WTC11 (cell line): ENCODE data around the gene BMP6. TPM values are rescaled to one million over a fixed set of nuclear protein-coding genes. Genes with fewer than 3 reads are reported as not detected.

Experiments
- ATAC-seq: fragments of 200-7000 bp; cut with Tn5 transposase; 2 replicates; pipeline ENCODE4 v1.10.0; 2021; ENCODE audit warnings: mild to moderate bottlenecking, moderate library complexity
- CTCF ChIA-PET: fragments of 300-600 bp; sonication (Branson Sonifier 250); formaldehyde crosslinking; loops from one replicate; lab custom pipeline; 2021; ENCODE audit warnings: antibody characterized with exemption; lab: Charles Lee
- POLR2A ChIA-PET: fragments of 350-600 bp; sonication (Branson Sonifier 250); formaldehyde crosslinking; loops from one replicate; lab custom pipeline; 2021; ENCODE audit warnings: antibody characterized with exemption; lab: Charles Lee
- DNase-seq: peaks from one replicate; pipeline ENCODE4 v3.0.0; 2021; ENCODE audit warnings: low spot score
- H3K27ac Mint-ChIP-seq: 2 replicates; pipeline ENCODE4 v1.8.0; 2021; ENCODE audit warnings: mixed read lengths
- H3K27me3 Mint-ChIP-seq: 2 replicates; pipeline ENCODE4 v1.8.0; 2021; ENCODE audit warnings: low read depth, mild to moderate bottlenecking, moderate library complexity, mixed read lengths
- H3K36me3 Mint-ChIP-seq: 2 replicates; pipeline ENCODE4 v1.8.0; 2021; ENCODE audit warnings: mixed read lengths
- H3K4me1 Mint-ChIP-seq: 2 replicates; pipeline ENCODE4 v1.8.0; 2022; ENCODE audit warnings: mixed read lengths
- H3K4me3 Mint-ChIP-seq: 2 replicates; pipeline ENCODE4 v1.8.0; 2021; ENCODE audit warnings: mild to moderate bottlenecking, moderate library complexity, mixed read lengths
- H3K9me3 Mint-ChIP-seq: 2 replicates; pipeline ENCODE4 v1.8.0; 2021; ENCODE audit warnings: mixed read lengths
- CREM ChIP-seq: sonication (generic); formaldehyde crosslinking; IDR thresholded peaks from 2 replicates; pipeline ENCODE4 v1.8.1; 2022; ENCODE audit warnings: mild to moderate bottlenecking, missing genetic modification reagents, moderate library complexity
- ETV6 ChIP-seq: sonication (generic); formaldehyde crosslinking; IDR thresholded peaks from 2 replicates; pipeline ENCODE4 v1.8.1; 2022; ENCODE audit warnings: mild to moderate bottlenecking, missing genetic modification reagents
- NFE2L1 ChIP-seq: sonication (generic); formaldehyde crosslinking; IDR thresholded peaks from 2 replicates; pipeline ENCODE4 v1.8.1; 2023; ENCODE audit warnings: missing genetic modification reagents
- NFYB ChIP-seq: sonication (generic); formaldehyde crosslinking; conservative IDR thresholded peaks from 2 replicates; pipeline ENCODE4 v1.8.0; 2022; ENCODE audit warnings: low read depth, missing genetic modification reagents
- NR3C1 ChIP-seq: sonication (generic); formaldehyde crosslinking; conservative IDR thresholded peaks from 2 replicates; pipeline ENCODE4 v1.8.1; 2023; ENCODE audit warnings: low read depth, mild to moderate bottlenecking, missing genetic modification reagents
- OVOL2 ChIP-seq: fragments of 250-450 bp; sonication (Bioruptor Pico); IDR thresholded peaks from 2 replicates; pipeline ENCODE4 v1.9.0; 2021; ENCODE audit warnings: mild to moderate bottlenecking, borderline replicate concordance
- RORB ChIP-seq: fragments of 250-450 bp; sonication (Bioruptor Pico); IDR thresholded peaks from 2 replicates; pipeline ENCODE4 v1.9.0; 2021; ENCODE audit warnings: mild to moderate bottlenecking
- SMAD4 ChIP-seq: sonication (generic); formaldehyde crosslinking; IDR thresholded peaks from 2 replicates; pipeline ENCODE4 v1.8.0; 2022; ENCODE audit warnings: mild to moderate bottlenecking, missing genetic modification reagents
- ZNF121 ChIP-seq: sonication (generic); formaldehyde crosslinking; IDR thresholded peaks from 2 replicates; pipeline ENCODE4 v1.8.0; 2023; ENCODE audit warnings: missing genetic modification reagents
- total RNA-seq: library from RNA; stranded (reverse); gene quantifications from 3 replicates; pipeline ENCODE4 v1.2.3, GENCODE V29; 2021
- TF ChIP-seq, protein P1 (sequence below): sonication (generic); formaldehyde crosslinking; conservative IDR thresholded peaks from 2 replicates; pipeline ENCODE4 v1.8.1; 2022; ENCODE audit warnings: mild to moderate bottlenecking, missing genetic modification reagents
- TF ChIP-seq, protein P2 (sequence below): sonication (generic); formaldehyde crosslinking; conservative IDR thresholded peaks from 2 replicates; pipeline ENCODE4 v1.8.1; 2023; ENCODE audit warnings: mild to moderate bottlenecking, low read depth, missing genetic modification reagents, moderate library complexity
- TF ChIP-seq, protein P3 (sequence below): sonication (generic); formaldehyde crosslinking; IDR thresholded peaks from 2 replicates; pipeline ENCODE4 v1.8.1; 2022; ENCODE audit warnings: missing genetic modification reagents, borderline replicate concordance
- TF ChIP-seq, protein P4 (sequence below): fragments of 250-450 bp; sonication (Bioruptor Pico); IDR thresholded peaks from 2 replicates; pipeline ENCODE4 v2.1.2; 2022; ENCODE audit warnings: mild to moderate bottlenecking, moderate library complexity
- TF ChIP-seq, protein P5 (sequence below): sonication (generic); formaldehyde crosslinking; IDR thresholded peaks from 2 replicates; pipeline ENCODE4 v1.8.1; 2023; ENCODE audit warnings: mild to moderate bottlenecking, missing genetic modification reagents
- TF ChIP-seq, protein P6 (sequence below): sonication (generic); formaldehyde crosslinking; IDR thresholded peaks from 2 replicates; pipeline ENCODE4 v1.8.0; 2023; ENCODE audit warnings: mild to moderate bottlenecking, missing genetic modification reagents
- TF ChIP-seq, protein P7 (sequence below): fragments of 250-450 bp; sonication (Bioruptor Pico); IDR thresholded peaks from 2 replicates; pipeline ENCODE4 v1.9.0; 2021; ENCODE audit warnings: mild to moderate bottlenecking

BMP6 gene
- total RNA-seq, 1 experiment from 2014 or later: 1.0 TPM

DNA sequence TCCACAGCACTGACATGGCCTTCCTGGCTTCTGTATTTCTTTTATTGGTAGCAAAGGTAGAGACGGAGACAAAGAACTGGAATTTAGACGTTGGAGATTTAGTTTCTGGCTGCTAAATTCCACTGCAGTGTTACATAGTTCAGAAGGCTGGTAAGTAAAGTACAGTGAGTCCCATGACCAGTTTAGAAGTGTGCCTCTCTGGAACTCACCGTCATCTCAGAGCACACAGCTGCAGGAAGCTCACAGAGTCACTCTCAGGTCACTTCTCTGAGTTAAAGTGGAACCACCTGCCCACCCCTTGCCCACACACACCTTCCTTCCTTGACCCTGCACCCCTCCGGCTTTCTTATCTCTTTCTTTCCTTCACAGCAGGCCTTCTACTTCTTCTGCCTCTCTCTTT lies 19.6 kb upstream of the BMP6 start (continued):
- TF ChIP-seq, protein P1, sequence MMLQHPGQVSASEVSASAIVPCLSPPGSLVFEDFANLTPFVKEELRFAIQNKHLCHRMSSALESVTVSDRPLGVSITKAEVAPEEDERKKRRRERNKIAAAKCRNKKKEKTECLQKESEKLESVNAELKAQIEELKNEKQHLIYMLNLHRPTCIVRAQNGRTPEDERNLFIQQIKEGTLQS (CRISPR knock-in tag): no peak
- TF ChIP-seq, protein P2, sequence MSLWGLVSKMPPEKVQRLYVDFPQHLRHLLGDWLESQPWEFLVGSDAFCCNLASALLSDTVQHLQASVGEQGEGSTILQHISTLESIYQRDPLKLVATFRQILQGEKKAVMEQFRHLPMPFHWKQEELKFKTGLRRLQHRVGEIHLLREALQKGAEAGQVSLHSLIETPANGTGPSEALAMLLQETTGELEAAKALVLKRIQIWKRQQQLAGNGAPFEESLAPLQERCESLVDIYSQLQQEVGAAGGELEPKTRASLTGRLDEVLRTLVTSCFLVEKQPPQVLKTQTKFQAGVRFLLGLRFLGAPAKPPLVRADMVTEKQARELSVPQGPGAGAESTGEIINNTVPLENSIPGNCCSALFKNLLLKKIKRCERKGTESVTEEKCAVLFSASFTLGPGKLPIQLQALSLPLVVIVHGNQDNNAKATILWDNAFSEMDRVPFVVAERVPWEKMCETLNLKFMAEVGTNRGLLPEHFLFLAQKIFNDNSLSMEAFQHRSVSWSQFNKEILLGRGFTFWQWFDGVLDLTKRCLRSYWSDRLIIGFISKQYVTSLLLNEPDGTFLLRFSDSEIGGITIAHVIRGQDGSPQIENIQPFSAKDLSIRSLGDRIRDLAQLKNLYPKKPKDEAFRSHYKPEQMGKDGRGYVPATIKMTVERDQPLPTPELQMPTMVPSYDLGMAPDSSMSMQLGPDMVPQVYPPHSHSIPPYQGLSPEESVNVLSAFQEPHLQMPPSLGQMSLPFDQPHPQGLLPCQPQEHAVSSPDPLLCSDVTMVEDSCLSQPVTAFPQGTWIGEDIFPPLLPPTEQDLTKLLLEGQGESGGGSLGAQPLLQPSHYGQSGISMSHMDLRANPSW (CRISPR knock-in tag): no peak
- TF ChIP-seq, protein P3, sequence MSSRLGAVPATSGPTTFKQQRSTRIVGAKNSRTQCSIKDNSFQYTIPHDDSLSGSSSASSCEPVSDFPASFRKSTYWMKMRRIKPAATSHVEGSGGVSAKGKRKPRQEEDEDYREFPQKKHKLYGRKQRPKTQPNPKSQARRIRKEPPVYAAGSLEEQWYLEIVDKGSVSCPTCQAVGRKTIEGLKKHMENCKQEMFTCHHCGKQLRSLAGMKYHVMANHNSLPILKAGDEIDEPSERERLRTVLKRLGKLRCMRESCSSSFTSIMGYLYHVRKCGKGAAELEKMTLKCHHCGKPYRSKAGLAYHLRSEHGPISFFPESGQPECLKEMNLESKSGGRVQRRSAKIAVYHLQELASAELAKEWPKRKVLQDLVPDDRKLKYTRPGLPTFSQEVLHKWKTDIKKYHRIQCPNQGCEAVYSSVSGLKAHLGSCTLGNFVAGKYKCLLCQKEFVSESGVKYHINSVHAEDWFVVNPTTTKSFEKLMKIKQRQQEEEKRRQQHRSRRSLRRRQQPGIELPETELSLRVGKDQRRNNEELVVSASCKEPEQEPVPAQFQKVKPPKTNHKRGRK (CRISPR knock-in tag): no peak
- TF ChIP-seq, protein P4, sequence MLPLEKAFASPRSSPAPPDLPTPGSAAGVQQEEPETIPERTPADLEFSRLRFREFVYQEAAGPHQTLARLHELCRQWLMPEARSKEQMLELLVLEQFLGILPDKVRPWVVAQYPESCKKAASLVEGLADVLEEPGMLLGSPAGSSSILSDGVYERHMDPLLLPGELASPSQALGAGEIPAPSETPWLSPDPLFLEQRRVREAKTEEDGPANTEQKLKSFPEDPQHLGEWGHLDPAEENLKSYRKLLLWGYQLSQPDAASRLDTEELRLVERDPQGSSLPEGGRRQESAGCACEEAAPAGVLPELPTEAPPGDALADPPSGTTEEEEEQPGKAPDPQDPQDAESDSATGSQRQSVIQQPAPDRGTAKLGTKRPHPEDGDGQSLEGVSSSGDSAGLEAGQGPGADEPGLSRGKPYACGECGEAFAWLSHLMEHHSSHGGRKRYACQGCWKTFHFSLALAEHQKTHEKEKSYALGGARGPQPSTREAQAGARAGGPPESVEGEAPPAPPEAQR: no peak
- TF ChIP-seq, protein P5, sequence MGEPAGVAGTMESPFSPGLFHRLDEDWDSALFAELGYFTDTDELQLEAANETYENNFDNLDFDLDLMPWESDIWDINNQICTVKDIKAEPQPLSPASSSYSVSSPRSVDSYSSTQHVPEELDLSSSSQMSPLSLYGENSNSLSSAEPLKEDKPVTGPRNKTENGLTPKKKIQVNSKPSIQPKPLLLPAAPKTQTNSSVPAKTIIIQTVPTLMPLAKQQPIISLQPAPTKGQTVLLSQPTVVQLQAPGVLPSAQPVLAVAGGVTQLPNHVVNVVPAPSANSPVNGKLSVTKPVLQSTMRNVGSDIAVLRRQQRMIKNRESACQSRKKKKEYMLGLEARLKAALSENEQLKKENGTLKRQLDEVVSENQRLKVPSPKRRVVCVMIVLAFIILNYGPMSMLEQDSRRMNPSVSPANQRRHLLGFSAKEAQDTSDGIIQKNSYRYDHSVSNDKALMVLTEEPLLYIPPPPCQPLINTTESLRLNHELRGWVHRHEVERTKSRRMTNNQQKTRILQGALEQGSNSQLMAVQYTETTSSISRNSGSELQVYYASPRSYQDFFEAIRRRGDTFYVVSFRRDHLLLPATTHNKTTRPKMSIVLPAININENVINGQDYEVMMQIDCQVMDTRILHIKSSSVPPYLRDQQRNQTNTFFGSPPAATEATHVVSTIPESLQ: no peak
- TF ChIP-seq, all 79 proteins: peak for 0

DNA sequence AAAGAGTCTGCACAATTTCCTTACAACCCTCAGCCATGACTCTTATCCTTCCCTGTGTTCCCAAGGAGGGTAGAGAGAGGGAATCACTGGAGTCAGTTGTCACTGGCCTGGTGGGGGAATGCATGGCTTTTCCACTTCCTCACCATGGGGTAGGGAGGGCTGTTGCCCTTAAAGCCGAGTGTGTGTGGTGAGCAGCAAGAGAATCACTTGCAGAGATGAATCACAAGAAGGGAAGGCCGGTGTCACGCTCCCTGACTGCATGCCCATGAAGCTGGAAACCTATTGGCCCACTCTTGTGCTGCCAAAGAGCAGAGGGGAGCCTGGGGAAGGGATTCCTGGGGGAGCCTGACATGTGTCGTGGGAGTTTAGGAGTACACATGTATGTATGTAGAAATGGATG lies 18.1 kb upstream of the BMP6 start:
- H3K4me1 Mint-ChIP-seq: no peaks in the 10 kb centered on the region
- DNase-seq (no peak), ATAC-seq (no peak)
- H3K9me3 Mint-ChIP-seq: peaks cover 18% of the 10 kb centered on the region
- CTCF ChIA-PET: no interaction called here
- H3K27me3 Mint-ChIP-seq: no peaks in the 10 kb centered on the region; the same call in 1 of the 2 replicates
- no peaks in the 10 kb centered on the region for H3K36me3 Mint-ChIP-seq
- H3K4me3 Mint-ChIP-seq: no peak overlapping the region
- H3K27ac Mint-ChIP-seq: no peak overlapping the region
- POLR2A ChIA-PET: no interaction called here
- TF ChIP-seq OVOL2 (CRISPR knock-in tag): no peak
- no peak for TF ChIP-seq SMAD4 (CRISPR knock-in tag)
- no peak for TF ChIP-seq NFYB (CRISPR knock-in tag)
- TF ChIP-seq NR3C1: no peak
- TF ChIP-seq, protein P6, sequence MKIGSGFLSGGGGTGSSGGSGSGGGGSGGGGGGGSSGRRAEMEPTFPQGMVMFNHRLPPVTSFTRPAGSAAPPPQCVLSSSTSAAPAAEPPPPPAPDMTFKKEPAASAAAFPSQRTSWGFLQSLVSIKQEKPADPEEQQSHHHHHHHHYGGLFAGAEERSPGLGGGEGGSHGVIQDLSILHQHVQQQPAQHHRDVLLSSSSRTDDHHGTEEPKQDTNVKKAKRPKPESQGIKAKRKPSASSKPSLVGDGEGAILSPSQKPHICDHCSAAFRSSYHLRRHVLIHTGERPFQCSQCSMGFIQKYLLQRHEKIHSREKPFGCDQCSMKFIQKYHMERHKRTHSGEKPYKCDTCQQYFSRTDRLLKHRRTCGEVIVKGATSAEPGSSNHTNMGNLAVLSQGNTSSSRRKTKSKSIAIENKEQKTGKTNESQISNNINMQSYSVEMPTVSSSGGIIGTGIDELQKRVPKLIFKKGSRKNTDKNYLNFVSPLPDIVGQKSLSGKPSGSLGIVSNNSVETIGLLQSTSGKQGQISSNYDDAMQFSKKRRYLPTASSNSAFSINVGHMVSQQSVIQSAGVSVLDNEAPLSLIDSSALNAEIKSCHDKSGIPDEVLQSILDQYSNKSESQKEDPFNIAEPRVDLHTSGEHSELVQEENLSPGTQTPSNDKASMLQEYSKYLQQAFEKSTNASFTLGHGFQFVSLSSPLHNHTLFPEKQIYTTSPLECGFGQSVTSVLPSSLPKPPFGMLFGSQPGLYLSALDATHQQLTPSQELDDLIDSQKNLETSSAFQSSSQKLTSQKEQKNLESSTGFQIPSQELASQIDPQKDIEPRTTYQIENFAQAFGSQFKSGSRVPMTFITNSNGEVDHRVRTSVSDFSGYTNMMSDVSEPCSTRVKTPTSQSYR: no peak
- TF ChIP-seq, protein P3 (CRISPR knock-in tag): no peak
- TF ChIP-seq ETV6 (CRISPR knock-in tag): no peak
- no peak for TF ChIP-seq RORB
- TF ChIP-seq, protein P7, sequence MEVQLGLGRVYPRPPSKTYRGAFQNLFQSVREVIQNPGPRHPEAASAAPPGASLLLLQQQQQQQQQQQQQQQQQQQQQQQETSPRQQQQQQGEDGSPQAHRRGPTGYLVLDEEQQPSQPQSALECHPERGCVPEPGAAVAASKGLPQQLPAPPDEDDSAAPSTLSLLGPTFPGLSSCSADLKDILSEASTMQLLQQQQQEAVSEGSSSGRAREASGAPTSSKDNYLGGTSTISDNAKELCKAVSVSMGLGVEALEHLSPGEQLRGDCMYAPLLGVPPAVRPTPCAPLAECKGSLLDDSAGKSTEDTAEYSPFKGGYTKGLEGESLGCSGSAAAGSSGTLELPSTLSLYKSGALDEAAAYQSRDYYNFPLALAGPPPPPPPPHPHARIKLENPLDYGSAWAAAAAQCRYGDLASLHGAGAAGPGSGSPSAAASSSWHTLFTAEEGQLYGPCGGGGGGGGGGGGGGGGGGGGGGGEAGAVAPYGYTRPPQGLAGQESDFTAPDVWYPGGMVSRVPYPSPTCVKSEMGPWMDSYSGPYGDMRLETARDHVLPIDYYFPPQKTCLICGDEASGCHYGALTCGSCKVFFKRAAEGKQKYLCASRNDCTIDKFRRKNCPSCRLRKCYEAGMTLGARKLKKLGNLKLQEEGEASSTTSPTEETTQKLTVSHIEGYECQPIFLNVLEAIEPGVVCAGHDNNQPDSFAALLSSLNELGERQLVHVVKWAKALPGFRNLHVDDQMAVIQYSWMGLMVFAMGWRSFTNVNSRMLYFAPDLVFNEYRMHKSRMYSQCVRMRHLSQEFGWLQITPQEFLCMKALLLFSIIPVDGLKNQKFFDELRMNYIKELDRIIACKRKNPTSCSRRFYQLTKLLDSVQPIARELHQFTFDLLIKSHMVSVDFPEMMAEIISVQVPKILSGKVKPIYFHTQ: no peak
- TF ChIP-seq NFE2L1 (CRISPR knock-in tag): no peak
- no peak for TF ChIP-seq CREM (CRISPR knock-in tag)
- no peak for TF ChIP-seq ZNF121
